SU-DHL-6 (cell line): ENCODE data around the gene MGME1.

ENCODE experiments used
- H2AFZ ChIP-seq: fragments of 200-600 bp; sonication (generic); 2 replicates; pipeline ENCODE4 v1.6.1; 2014; ENCODE audit warnings: low read depth, mild to moderate bottlenecking, moderate library complexity, mixed read lengths, antibody characterized with exemption, low read length; ENCODE audit not compliant: severe bottlenecking
- H3F3A ChIP-seq: fragments of 200-600 bp; shearing (Covaris generic); 2 replicates; pipeline ENCODE4 v1.6.0; 2016; ENCODE audit warnings: antibody characterized with exemption, mild to moderate bottlenecking; ENCODE audit not compliant: insufficient read depth
- H3K27ac ChIP-seq: fragments of 200-600 bp; sonication (generic); 2 replicates; pipeline ENCODE4 v1.5.1; 2016; ENCODE audit warnings: low read depth, mild to moderate bottlenecking, low read length, moderate library complexity, mixed read lengths
- H3K27me3 ChIP-seq: fragments of 200-600 bp; sonication (generic), shearing (Covaris generic); 2 replicates; pipeline ENCODE4 v1.6.0; 2014; ENCODE audit warnings: mild to moderate bottlenecking, low read length
- H3K36me3 ChIP-seq: fragments of 200-600 bp; sonication (generic); 2 replicates; pipeline ENCODE4 v1.6.1; 2014; ENCODE audit warnings: mild to moderate bottlenecking, low read length, mixed read lengths
- H3K4me2 ChIP-seq: fragments of 300-600, 200-600 bp; shearing (Covaris generic), sonication (generic); 2 replicates; pipeline ENCODE4 v1.6.0; 2014; ENCODE audit warnings: low read length, low read depth, mild to moderate bottlenecking; ENCODE audit not compliant: poor library complexity, severe bottlenecking
- H3K4me3 ChIP-seq: fragments of 200-600 bp; sonication (generic); 2 replicates; pipeline ENCODE4 v1.5.1; 2014; ENCODE audit warnings: antibody characterized with exemption, low read length, mild to moderate bottlenecking, mixed read lengths; ENCODE audit not compliant: insufficient read depth, poor library complexity, severe bottlenecking
- H3K79me2 ChIP-seq: fragments of 200-600 bp; sonication (generic); 2 replicates; pipeline ENCODE4 v1.6.1; 2014; ENCODE audit warnings: mild to moderate bottlenecking, low read length, moderate library complexity; ENCODE audit not compliant: insufficient read depth
- H3K9ac ChIP-seq: fragments of 200-600 bp; sonication (generic); 2 replicates; pipeline ENCODE4 v1.7.0; 2014; ENCODE audit warnings: mild to moderate bottlenecking, low read length
- H3K9me2 ChIP-seq: fragments of 200-600 bp; sonication (generic); replicated peaks from 2 replicates; pipeline ENCODE4 v1.6.1; 2014; ENCODE audit warnings: low read length; ENCODE audit not compliant: insufficient read depth
- H3K9me3 ChIP-seq: fragments of 200-600 bp; sonication (generic); 2 replicates; pipeline ENCODE4 v1.6.1; 2014; ENCODE audit warnings: low read length, mixed read lengths; ENCODE audit not compliant: insufficient read depth
- H4K20me1 ChIP-seq: fragments of 200-600 bp; sonication (generic); 2 replicates; pipeline ENCODE4 v1.6.1; 2014; ENCODE audit warnings: low read depth, mild to moderate bottlenecking, antibody characterized with exemption, low read length, moderate library complexity, mixed read lengths
- CTCF ChIP-seq: fragments of 200-600 bp; sonication (generic); IDR thresholded peaks from one replicate; pipeline ENCODE4 v1.5.1; 2017; ENCODE audit warnings: antibody characterized with exemption, mild to moderate bottlenecking, low read length, moderate library complexity; ENCODE audit not compliant: insufficient read depth, poor library complexity, severe bottlenecking
- EZH2phosphoT487 ChIP-seq: fragments of 200-600 bp; sonication (generic), shearing (Covaris generic); conservative IDR thresholded peaks from 2 replicates; pipeline ENCODE4 v1.6.1; 2018; ENCODE audit warnings: mild to moderate bottlenecking, antibody characterized with exemption, low read length, moderate library complexity, mixed read lengths

MGME1 gene

GRCh38 chr20:17972121-17972520 is 3.3 kb downstream of the MGME1 start:
- Histone ChIP-seq H3K27me3 (no peaks in the 10 kb centered on the region), H3K9me2 (no peaks in the 10 kb centered on the region), H3K9ac (peak overlapping the region; percentile 99), H3F3A (peaks cover 42% of the 10 kb centered on the region), H3K4me2 (peak overlapping the region; percentile 97), H3K79me2 (peaks cover 96% of the 10 kb centered on the region), H3K4me3 (peak overlapping the region; percentile 87), H2AFZ (no peak overlapping the region), H3K36me3 (peaks cover 25% of the 10 kb centered on the region), H4K20me1 (no peaks in the 10 kb centered on the region), H3K27ac (peak overlapping the region; percentile 96), H3K9me3 (no peaks in the 10 kb centered on the region)
- TF ChIP-seq EZH2phosphoT487 = no peak

- Histone ChIP-seq H3K9me2 (no peaks in the 10 kb centered on the region), H4K20me1 (peaks cover 6% of the 10 kb centered on the region; the same call in 1 of the 2 replicates), H3K36me3 (peaks cover 4% of the 10 kb centered on the region; the same call in 1 of the 2 replicates), H3K27ac (no peak overlapping the region), H3K79me2 (peaks cover 84% of the 10 kb centered on the region), H3K9ac (no peak overlapping the region), H3K27me3 (no peaks in the 10 kb centered on the region), H3K4me3 (no peak overlapping the region), H3F3A (peaks cover 27% of the 10 kb centered on the region), H3K9me3 (no peaks in the 10 kb centered on the region), H2AFZ (no peak overlapping the region), H3K4me2 (no peak overlapping the region)
- TF ChIP-seq CTCF (no peak), EZH2phosphoT487 (no peak)
Measured at GRCh38 chr20:17976305-17976704, 7.5 kb downstream of the MGME1 start.

- no peaks in the 10 kb centered on the region for H3K9me2 ChIP-seq
- peaks cover 67% of the 10 kb centered on the region for H3K79me2 ChIP-seq
- no peak overlapping the region for H3K9ac ChIP-seq
- H4K20me1 ChIP-seq = peaks cover 16% of the 10 kb centered on the region
- no peaks in the 10 kb centered on the region for H3K27me3 ChIP-seq
- H3K36me3 ChIP-seq = peaks cover 17% of the 10 kb centered on the region
- no peak overlapping the region for H3K27ac ChIP-seq
- no peaks in the 10 kb centered on the region for H3K9me3 ChIP-seq
- no peak overlapping the region for H3K4me3 ChIP-seq
- H2AFZ ChIP-seq = no peak overlapping the region
- TF ChIP-seq EZH2phosphoT487 (no peak), CTCF (no peak)
- H3F3A ChIP-seq = peaks cover 5% of the 10 kb centered on the region; the same call in 1 of the 2 replicates
- H3K4me2 ChIP-seq = no peak overlapping the region
Measured at GRCh38 chr20:17985388-17986018, 16.7 kb downstream of the MGME1 start.

- Histone ChIP-seq H3K9ac (no peak overlapping the region), H3K4me2 (no peak overlapping the region), H3K9me3 (no peaks in the 10 kb centered on the region), H3K4me3 (no peak overlapping the region), H3K27ac (no peak overlapping the region), H2AFZ (no peak overlapping the region), H3K79me2 (peaks cover 44% of the 10 kb centered on the region), H4K20me1 (peaks cover 10% of the 10 kb centered on the region; the same call in 1 of the 2 replicates), H3K9me2 (no peaks in the 10 kb centered on the region), H3K36me3 (peaks cover 17% of the 10 kb centered on the region), H3K27me3 (no peaks in the 10 kb centered on the region), H3F3A (peaks cover 6% of the 10 kb centered on the region; the same call in 1 of the 2 replicates)
- TF ChIP-seq CTCF = no peak
- no peak for TF ChIP-seq EZH2phosphoT487
Measured at GRCh38 chr20:17987988-17988387, 19.2 kb downstream of the MGME1 start.
